ENCODE data around the gene DOCK11.

GRCh38 chrX:118504581-118504980 lies 9.0 kb downstream of the DOCK11 start:
- TF ChIP-seq POLR2A (IDR thresholded peaks at IDR 0.05; ENCODE audit: low read depth, low read length), result no peak
- TF ChIP-seq, protein P1, sequence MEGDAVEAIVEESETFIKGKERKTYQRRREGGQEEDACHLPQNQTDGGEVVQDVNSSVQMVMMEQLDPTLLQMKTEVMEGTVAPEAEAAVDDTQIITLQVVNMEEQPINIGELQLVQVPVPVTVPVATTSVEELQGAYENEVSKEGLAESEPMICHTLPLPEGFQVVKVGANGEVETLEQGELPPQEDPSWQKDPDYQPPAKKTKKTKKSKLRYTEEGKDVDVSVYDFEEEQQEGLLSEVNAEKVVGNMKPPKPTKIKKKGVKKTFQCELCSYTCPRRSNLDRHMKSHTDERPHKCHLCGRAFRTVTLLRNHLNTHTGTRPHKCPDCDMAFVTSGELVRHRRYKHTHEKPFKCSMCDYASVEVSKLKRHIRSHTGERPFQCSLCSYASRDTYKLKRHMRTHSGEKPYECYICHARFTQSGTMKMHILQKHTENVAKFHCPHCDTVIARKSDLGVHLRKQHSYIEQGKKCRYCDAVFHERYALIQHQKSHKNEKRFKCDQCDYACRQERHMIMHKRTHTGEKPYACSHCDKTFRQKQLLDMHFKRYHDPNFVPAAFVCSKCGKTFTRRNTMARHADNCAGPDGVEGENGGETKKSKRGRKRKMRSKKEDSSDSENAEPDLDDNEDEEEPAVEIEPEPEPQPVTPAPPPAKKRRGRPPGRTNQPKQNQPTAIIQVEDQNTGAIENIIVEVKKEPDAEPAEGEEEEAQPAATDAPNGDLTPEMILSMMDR (conservative IDR thresholded peaks at IDR 0.05; ENCODE audit: low read depth, low read length), result no peak
- TF ChIP-seq BHLHE40 (IDR thresholded peaks at IDR 0.05; ENCODE audit: low read depth, low read length), result no peak
- TF ChIP-seq RFX5 (IDR thresholded peaks at IDR 0.05; ENCODE audit: low read depth, low read length), result no peak
- no peak for TF ChIP-seq CHD1 (IDR thresholded peaks at IDR 0.05; ENCODE audit: low read depth, low read length)
- TF ChIP-seq, protein P2, sequence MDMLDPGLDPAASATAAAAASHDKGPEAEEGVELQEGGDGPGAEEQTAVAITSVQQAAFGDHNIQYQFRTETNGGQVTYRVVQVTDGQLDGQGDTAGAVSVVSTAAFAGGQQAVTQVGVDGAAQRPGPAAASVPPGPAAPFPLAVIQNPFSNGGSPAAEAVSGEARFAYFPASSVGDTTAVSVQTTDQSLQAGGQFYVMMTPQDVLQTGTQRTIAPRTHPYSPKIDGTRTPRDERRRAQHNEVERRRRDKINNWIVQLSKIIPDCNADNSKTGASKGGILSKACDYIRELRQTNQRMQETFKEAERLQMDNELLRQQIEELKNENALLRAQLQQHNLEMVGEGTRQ (IDR thresholded peaks at IDR 0.05; ENCODE audit: low read depth, low read length), result no peak
- TF ChIP-seq CEBPB (IDR thresholded peaks at IDR 0.05; ENCODE audit: low read depth, low read length), result no peak
- no peak for TF ChIP-seq MAFK (IDR thresholded peaks at IDR 0.05; ENCODE audit: low read depth, low read length)
- no peak for TF ChIP-seq RAD21 (IDR thresholded peaks at IDR 0.05; ENCODE audit: low read length)
- TF ChIP-seq MAZ (IDR thresholded peaks at IDR 0.05; ENCODE audit: borderline replicate concordance, low read depth, low read length), result no peak
- TF ChIP-seq SMC3 (IDR thresholded peaks at IDR 0.05; ENCODE audit: low read depth, low read length), result no peak
- TF ChIP-seq, protein P3, sequence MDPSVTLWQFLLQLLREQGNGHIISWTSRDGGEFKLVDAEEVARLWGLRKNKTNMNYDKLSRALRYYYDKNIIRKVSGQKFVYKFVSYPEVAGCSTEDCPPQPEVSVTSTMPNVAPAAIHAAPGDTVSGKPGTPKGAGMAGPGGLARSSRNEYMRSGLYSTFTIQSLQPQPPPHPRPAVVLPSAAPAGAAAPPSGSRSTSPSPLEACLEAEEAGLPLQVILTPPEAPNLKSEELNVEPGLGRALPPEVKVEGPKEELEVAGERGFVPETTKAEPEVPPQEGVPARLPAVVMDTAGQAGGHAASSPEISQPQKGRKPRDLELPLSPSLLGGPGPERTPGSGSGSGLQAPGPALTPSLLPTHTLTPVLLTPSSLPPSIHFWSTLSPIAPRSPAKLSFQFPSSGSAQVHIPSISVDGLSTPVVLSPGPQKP (IDR thresholded peaks at IDR 0.05; ENCODE audit: borderline replicate concordance, low read depth, low read length), result no peak
